ENCODE data around the gene BABAM1.
A peak's percentile ranks its signal among the peaks of the same experiment; 100 is the strongest.
"Not testable (repeated sequence)": the region's sequence is repeated elsewhere in the genome, so short reads cannot be mapped to it uniquely, and the experiment has no call there.

Gene BABAM1

GRCh38 chr19:17243830-17244617 lies 23.2 kb upstream of the BABAM1 start:
- DNase-seq: no peak

GRCh38 chr19:17244618-17245534 lies 22.4 kb upstream of the BABAM1 start:
- no peak for DNase-seq

DNA sequence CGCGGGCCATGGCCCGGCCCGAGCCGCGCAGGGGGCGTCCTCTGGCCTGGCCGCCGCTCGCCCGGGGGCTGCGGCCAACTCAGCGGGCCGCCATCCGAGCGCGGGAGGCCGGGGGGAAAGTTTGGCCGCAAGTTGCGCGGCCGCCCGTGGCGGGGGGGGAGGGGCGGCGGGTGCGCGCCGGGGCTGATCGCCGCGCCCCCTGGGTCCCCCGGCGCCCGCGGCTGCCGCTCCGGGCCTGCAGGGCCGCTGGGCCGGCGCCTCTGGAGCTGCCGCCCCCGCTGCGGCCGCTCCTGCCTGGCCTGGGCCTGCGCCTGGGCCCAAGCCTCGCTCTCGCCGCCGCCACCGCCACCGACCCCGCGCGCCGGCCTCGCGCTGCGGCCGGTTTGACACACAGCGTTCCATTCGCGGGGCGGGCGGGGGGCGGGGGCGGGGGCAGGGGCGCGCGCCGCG lies 21.7 kb upstream of the BABAM1 start, which contains the start of gene NR2F6:
TSS of gene NR2F6 (minus strand) at position 385 of the 450 bp plus-strand sequence. CDS start 699 bp downstream, outside the sequence.
- no peak for DNase-seq

DNA sequence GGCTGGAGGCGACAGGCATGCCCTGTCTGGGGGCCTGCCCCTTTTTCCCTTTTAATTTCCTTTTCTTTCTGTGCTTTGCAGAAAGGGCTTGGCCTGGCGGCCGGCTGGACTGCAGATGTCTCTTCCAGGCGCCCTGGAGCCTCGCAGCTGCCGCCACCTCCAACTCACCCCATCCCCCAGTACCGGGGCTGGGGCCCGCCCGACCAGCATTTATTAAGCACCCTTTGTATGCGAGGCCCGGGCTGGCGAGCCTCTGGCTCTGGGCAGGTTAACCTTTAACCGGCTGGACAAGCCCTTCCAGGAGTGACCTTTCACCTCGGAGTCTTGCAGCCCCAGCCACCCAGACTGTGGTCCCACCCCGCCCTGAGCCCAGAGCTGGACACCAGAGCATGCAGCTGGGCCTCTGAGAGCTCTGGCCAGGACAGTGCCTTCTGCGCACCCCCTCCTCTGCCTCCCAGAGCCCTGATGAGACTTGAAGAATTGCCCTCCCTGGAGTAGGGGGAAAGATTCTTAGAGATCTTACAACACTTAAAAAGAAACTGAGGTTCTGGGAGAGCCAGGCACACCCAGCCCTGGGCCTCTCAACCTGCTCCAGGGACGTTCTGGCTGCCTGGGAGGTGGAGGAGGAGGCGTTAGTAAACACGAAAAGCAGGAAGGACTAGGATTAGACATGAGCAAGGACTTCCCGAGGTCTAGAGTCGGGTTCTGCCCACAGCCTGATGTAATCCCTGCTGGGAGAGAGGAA lies 20.4 kb upstream of the BABAM1 start:
- DNase-seq: no peak

- DNase-seq: no peak
Observed at GRCh38 chr19:17248011-17248776, 19.0 kb upstream of the BABAM1 start.

DNA sequence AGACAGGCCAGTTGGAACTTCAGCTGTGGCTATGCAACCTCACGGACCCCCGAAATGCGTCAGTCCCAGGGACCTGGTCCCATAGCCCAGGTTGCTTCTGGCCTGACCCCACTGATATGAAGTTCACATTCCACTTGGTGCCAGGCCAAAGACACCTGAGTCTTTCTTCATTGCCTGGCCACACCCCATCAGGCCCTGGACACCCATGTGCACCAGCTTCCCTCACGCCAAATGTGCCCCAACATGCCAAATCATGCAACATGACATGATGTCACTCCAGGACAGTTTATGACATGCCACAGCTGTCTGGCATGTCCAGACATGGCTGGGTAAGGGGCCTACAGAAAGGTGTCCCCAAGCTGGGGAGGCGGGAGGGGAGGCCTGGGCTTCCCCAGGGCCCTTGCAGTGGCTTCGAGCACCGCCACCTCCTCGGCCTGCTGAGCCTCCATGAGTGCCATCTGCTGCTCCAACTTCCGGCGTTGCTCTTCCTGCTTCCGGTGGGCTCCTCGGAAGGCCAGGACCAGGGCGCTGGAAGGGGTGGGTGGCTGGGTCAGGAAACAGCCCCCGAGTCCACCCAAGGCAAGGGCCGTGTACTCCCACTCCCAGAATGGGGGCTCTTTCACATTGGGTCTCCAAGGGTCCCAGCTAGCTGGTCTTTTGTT lies 17.2 kb upstream of the BABAM1 start:
- no peak for DNase-seq

DNA sequence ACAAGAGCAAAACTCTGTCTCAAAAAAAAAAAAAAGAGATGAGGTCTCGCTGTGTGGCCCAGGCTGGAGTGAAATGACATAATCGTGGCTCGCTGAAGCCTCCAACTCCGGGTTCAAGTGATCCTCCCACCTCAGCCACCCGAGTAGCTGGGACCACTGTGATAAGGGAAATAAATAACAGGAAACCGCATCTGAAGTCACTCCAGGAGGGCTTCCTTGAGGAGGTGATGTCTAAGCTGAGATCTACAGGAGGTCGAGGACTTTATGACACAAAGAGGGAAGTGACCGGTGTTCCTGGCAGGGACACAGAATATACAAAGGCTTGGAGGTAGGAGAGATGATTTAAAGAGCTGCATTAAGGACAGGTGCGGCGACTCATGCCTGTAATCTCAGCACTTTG lies 12.6 kb upstream of the BABAM1 start:
- DNase-seq: no peak

DNA sequence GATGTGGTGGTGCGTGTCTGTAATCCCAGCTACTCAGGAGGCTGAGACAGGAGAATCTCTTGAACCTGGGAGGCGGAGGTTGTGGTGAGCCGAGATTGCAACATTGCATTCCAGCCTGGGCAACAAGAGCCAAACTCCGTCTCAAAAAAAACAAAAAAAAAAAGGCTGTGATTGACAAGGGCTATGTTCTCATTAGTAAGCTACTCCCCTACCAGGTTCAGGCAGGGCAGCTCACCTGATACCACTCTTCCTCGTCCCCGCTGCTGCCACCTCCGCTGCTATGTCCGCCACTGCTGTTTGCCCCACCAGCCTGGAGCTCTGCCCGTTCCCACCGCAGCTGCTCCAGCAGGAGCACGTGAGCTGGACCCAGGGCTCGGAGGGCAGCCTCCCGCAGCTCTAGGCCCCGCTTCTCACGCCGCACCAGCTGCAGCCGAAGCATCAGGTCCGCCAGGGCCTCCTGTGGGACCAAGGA lies 12.1 kb upstream of the BABAM1 start:
- no peak for DNase-seq

GRCh38 chr19:17256130-17256529 lies 11.1 kb upstream of the BABAM1 start:
- no peak for DNase-seq

GRCh38 chr19:17259118-17259780 lies 8.0 kb upstream of the BABAM1 start:
- no peak for DNase-seq

- DNase-seq: no peak
Observed at GRCh38 chr19:17259934-17260333, 7.3 kb upstream of the BABAM1 start.

DNA sequence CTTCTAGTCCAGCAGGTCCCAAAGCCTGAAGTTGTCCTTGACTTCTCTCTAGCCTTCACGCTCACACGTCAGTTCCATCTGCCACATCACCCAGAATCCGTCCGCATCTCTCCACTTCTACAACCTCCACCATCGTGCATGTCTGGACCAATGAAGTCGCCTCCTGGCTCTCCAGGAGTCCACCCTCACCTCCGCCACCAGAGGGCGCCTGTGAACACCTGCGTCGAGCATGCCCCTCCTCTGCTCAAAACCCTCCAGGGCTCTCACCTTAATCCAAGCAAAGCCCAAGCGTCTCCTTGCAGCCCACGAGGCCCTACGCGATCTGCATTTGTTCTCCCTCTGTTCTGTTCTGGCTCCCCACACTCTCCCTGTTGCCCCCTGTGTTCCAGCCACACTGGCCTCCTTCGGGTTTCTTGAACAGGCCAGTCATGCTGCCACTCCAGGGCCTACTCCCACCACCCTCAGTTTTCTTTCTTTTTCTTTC lies 6.4 kb upstream of the BABAM1 start:
- peak; percentile 89 to 90 for DNase-seq

- DNase-seq: no peak
Observed at GRCh38 chr19:17262557-17262956, 4.7 kb upstream of the BABAM1 start.

- DNase-seq: no peak
Observed at GRCh38 chr19:17263712-17264640, 3.3 kb upstream of the BABAM1 start.

DNA sequence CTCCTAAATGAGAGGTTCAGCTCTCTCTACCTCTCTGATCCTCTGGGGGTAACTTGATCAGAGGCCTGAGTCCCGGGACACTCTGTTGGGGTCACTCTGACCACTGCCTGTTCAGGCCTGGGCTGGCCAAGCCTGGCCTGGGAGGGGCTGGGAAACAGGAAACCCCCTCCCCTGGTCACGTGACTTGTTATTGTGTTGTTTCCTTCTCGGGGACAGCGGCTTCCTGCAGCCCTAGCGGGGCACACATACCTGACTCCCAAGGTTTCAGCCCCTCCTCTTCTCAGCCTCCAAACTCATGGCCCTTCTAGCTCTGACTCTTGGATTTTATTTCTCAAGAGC lies 2.6 kb upstream of the BABAM1 start, which contains the start of gene USHBP1:
TSS of gene USHBP1 (minus strand) at position 105 of the 339 bp plus-strand sequence. CDS start 446 bp downstream, outside the sequence.
- DNase-seq: no peak

GRCh38 chr19:17266026-17266425 lies 1.2 kb upstream of the BABAM1 start:
- DNase-seq: no peak

GRCh38 chr19:17266589-17266974 lies 661 bp upstream of the BABAM1 start:
- DNase-seq: no peak

- DNase-seq: no peak
Observed at GRCh38 chr19:17268754-17269153, 1.5 kb downstream of the BABAM1 start.

GRCh38 chr19:17274892-17275291 lies 7.6 kb downstream of the BABAM1 start:
- not testable (repeated sequence) for DNase-seq

All from CD4-positive, alpha-beta T cell treated with Interleukin-4 for 1 hour (primary cell).